Body of pancreas (tissue), 4 donors: Measurements from ENCODE around the gene PANX1.

ENCODE experiments used
- POLR2A ChIP-seq, 3 donors: fragments of 450-650 bp; IDR thresholded peaks; one replicate each; pipeline ENCODE4 v1.6.1; 2016; ENCODE audit warnings: antibody characterized with exemption in 3 of 3, mild to moderate bottlenecking in 2 of 3
- TF ChIP-seq, protein P1 (sequence below), 7 experiments: fragments of 450-650 bp in 4 of 7; fragments of 200-600 bp in 3 of 7; sonication (generic) in 3 of 7; IDR thresholded peaks; one replicate each; pipeline ENCODE4 v1.5.1; 2016 to 2019; ENCODE audit warnings: antibody characterized with exemption in 7 of 7

DNA sequence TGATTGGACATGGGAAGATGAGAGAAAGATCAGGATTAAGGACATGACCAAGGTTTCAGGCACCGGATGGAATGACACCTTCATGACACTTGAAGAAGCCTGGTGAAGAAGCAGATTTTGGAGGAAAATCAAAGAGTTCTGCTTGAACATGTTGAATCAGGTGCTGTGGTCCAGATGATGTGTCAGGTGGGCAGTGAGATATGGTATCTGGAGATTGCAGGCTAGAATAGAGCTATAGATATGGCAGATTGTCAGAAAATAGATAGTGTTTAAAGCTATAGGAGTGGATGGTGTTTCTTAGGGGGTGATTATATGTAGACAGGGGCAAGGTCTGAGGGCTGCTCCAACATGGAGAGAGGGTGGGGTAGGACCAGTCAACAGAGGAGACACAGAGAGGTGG, 40.2 kb downstream of the PANX1 start:
- no peak for TF ChIP-seq POLR2A (IDR thresholded peaks at IDR 0.05)
- TF ChIP-seq, protein P1, sequence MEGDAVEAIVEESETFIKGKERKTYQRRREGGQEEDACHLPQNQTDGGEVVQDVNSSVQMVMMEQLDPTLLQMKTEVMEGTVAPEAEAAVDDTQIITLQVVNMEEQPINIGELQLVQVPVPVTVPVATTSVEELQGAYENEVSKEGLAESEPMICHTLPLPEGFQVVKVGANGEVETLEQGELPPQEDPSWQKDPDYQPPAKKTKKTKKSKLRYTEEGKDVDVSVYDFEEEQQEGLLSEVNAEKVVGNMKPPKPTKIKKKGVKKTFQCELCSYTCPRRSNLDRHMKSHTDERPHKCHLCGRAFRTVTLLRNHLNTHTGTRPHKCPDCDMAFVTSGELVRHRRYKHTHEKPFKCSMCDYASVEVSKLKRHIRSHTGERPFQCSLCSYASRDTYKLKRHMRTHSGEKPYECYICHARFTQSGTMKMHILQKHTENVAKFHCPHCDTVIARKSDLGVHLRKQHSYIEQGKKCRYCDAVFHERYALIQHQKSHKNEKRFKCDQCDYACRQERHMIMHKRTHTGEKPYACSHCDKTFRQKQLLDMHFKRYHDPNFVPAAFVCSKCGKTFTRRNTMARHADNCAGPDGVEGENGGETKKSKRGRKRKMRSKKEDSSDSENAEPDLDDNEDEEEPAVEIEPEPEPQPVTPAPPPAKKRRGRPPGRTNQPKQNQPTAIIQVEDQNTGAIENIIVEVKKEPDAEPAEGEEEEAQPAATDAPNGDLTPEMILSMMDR (IDR thresholded peaks at IDR 0.05) = no peak
